Effector memory CD4-positive, alpha-beta T cell (primary cell): ENCODE results near the gene SFXN5.

Experiments used
- DNase-seq, 3 donors: peaks; one replicate each; pipeline ENCODE4 v3.0.0-alpha.2; 2020
- H3K27ac ChIP-seq: 2 replicates; pipeline ENCODE4 v1.7.0; 2013; ENCODE audit warnings: mild to moderate bottlenecking, low read length, moderate library complexity; ENCODE audit not compliant: insufficient read depth, poor library complexity, severe bottlenecking
- H3K27me3 ChIP-seq: replicated peaks from 2 replicates; pipeline ENCODE4 v1.7.0; 2013; ENCODE audit warnings: mild to moderate bottlenecking, low read length; ENCODE audit not compliant: insufficient read depth, control insufficient read depth, poor library complexity, severe bottlenecking
- H3K36me3 ChIP-seq: 2 replicates; pipeline ENCODE4 v1.7.0; 2013; ENCODE audit warnings: mild to moderate bottlenecking, low read length, moderate library complexity; ENCODE audit not compliant: control insufficient read depth, insufficient read depth
- H3K4me1 ChIP-seq: 2 replicates; pipeline ENCODE4 v1.7.0; 2013; ENCODE audit warnings: low read length, mild to moderate bottlenecking; ENCODE audit not compliant: control insufficient read depth, insufficient read depth, poor library complexity, severe bottlenecking
- H3K4me3 ChIP-seq: 2 replicates; pipeline ENCODE4 v1.7.0; 2013; ENCODE audit warnings: low read length, low read depth, mild to moderate bottlenecking; ENCODE audit not compliant: insufficient read depth, poor library complexity, severe bottlenecking
- H3K9me3 ChIP-seq: 2 replicates; pipeline ENCODE4 v1.7.0; 2013; ENCODE audit warnings: mild to moderate bottlenecking, low read length, moderate library complexity; ENCODE audit not compliant: control insufficient read depth

Gene SFXN5

DNA sequence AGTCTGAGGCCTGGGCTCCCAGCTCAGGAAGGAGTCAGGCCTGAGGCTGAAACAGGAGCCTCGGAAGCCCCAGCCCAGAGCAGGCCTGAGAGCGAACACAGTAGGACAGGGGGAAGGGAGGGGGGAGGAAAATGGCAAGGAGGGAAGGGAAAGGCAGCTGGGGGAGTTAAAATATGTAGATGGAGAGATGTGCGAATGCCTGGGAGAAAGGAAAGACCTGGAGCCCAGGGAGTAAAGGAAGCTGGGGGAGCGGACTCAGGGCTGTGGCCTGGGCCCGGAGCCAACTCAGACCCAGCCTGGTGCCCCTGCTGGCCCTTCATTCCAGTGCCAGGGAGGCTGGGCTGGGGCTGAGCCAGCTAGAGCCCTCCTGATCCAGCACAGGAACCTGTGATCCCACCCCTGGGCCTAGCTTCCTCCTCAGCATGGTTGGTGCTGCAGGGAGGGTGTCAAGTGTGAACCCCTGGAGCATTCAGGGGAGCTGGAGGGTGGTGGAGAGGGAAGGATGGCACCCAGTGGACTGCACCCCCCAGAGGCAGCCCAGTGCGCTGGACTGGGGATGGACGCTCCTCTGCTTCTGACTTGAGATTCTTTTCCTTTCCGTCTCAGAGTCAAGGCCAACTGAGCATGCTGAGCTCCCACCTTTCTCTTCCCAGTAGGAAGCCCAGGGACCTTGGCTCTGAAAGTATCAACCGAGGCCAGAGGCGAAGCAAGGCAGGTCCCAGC lies 107.9 kb downstream of the SFXN5 start:
- Histone ChIP-seq H3K27me3 (no peaks in the 10 kb centered on the region), H3K27ac (no peak overlapping the region), H3K9me3 (no peaks in the 10 kb centered on the region), H3K4me1 (no peaks in the 10 kb centered on the region), H3K4me3 (no peak overlapping the region), H3K36me3 (no peaks in the 10 kb centered on the region)
- no peak for DNase-seq

GRCh38 chr2:72962911-72963310 lies 108.6 kb downstream of the SFXN5 start:
- Histone ChIP-seq H3K27me3 (no peaks in the 10 kb centered on the region), H3K9me3 (no peaks in the 10 kb centered on the region), H3K27ac (no peak overlapping the region), H3K36me3 (no peaks in the 10 kb centered on the region), H3K4me1 (no peaks in the 10 kb centered on the region), H3K4me3 (no peak overlapping the region)
- no peak for DNase-seq

- no peak overlapping the region for H3K4me3 ChIP-seq
- no peaks in the 10 kb centered on the region for H3K27me3 ChIP-seq
- no peak overlapping the region for H3K27ac ChIP-seq
- no peak for DNase-seq
- H3K4me1 ChIP-seq: no peaks in the 10 kb centered on the region
- H3K9me3 ChIP-seq: no peaks in the 10 kb centered on the region
- no peaks in the 10 kb centered on the region for H3K36me3 ChIP-seq
Observed at GRCh38 chr2:72961853-72962468, 109.6 kb downstream of the SFXN5 start.

DNA sequence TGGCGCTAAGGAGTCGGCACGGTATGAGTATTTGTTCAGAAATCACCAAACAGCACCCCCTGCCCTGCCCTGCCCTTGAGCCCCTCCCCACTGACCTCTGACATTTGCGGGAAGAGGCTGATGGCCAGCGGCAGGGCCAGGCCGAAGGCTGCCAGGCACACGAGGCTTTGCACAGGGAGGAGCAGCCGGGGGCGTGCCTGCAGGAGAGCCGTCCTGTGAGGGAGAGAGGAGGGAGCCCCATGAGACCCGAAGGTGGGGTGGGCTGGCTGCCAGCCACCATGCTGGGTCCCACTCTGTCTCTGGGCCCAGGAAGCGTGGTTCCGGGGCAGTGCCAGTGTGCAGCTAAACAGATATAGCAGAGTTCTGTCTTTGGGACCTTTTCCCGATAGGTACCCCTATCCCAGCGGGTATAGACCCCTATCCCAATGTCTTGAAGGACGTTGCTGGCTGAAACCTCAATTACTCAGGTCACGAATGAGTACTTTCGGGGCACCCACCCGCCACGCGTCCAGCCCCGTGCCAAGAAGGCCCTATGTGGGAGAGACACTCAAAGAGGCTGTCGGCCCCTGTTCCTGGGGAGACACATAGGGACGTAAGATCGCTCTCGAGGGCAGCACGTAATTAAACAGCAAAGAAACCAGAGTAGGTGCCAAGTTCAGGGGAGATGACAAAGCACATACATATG lies 110.3 kb downstream of the SFXN5 start:
- H3K4me1 ChIP-seq: no peaks in the 10 kb centered on the region
- H3K36me3 ChIP-seq: no peaks in the 10 kb centered on the region
- DNase-seq: no peak

DNA sequence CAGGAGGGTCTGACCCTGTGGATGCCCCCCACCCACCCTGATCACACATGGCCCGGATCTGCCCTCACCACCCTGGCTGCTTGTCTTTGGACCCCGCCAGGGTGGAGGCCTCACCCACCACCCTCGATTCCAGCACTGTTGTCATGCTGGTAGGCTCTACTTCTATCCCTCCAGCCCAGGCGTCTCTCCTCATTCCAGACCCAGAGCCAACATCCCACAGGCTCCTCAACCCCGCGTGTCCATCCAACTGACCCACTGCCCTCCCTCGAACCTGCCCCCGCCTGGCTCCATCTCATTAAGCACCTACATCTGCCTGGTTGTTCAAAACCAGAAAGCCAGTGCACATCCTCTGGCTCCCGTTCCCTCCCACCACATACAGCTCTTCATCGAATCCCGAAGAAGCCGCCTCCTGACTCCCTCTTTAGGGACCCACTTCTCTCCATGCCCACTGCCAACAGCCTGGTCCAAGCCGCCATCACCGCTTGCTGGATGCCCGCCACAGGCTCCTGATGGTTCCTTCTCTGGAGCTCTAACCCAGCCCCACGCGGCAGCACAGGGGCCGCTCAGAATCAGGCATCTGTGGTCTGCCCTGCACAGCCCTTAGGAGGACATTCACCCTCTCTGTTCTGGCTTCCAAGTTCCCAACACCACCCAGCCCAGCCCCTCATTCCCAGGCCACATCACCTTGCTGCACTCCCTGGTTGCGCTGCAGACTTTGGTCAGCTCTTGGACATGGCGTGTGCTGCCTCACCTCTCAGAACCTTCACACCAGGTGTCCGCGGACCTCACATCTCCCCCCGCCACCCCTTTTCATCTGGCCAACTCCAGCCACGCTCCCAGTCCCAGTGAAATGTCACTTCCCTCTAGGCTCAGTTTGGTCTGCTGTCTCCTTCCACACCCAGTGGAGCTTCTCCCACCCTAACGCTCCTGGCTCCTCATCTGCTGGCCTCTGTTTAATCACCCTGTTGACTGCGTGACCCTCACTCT lies 111.2 kb downstream of the SFXN5 start:
- H3K36me3 ChIP-seq: no peaks in the 10 kb centered on the region

More for the DNA sequence above, 110.3 kb downstream of the SFXN5 start:
- H3K4me3 ChIP-seq: no peak overlapping the region
- H3K9me3 ChIP-seq: no peaks in the 10 kb centered on the region
- no peak overlapping the region for H3K27ac ChIP-seq
- no peaks in the 10 kb centered on the region for H3K27me3 ChIP-seq

DNA sequence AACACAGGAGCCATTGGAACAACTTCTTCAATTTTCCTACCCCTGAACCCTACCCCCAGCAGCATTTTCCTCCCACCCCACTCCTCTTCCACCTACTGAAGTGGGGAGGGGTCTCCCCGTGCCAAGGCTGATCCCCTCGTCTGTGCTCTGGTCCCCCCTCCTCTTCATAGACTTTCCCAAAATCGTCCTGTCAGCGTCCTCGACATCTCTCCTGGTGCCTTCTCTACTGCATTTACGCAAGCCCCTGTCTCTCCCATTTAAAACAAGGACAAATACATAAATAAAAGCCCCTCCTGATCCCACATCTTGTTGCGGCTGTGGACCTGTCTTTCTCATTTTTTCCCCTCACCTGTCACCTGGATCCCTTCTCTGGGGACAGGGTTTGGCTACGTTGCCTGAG lies 112.0 kb downstream of the SFXN5 start:
- no peak for DNase-seq
- H3K4me3 ChIP-seq: no peak overlapping the region
- H3K27ac ChIP-seq: no peak overlapping the region
- no peaks in the 10 kb centered on the region for H3K9me3 ChIP-seq
- H3K4me1 ChIP-seq: no peaks in the 10 kb centered on the region
- no peaks in the 10 kb centered on the region for H3K27me3 ChIP-seq
- H3K36me3 ChIP-seq: no peaks in the 10 kb centered on the region

More for the DNA sequence above, 111.2 kb downstream of the SFXN5 start:
- Histone ChIP-seq H3K4me1 (no peaks in the 10 kb centered on the region), H3K4me3 (no peak overlapping the region), H3K27ac (no peak overlapping the region), H3K27me3 (no peaks in the 10 kb centered on the region), H3K9me3 (no peaks in the 10 kb centered on the region)
- no peak for DNase-seq

DNA sequence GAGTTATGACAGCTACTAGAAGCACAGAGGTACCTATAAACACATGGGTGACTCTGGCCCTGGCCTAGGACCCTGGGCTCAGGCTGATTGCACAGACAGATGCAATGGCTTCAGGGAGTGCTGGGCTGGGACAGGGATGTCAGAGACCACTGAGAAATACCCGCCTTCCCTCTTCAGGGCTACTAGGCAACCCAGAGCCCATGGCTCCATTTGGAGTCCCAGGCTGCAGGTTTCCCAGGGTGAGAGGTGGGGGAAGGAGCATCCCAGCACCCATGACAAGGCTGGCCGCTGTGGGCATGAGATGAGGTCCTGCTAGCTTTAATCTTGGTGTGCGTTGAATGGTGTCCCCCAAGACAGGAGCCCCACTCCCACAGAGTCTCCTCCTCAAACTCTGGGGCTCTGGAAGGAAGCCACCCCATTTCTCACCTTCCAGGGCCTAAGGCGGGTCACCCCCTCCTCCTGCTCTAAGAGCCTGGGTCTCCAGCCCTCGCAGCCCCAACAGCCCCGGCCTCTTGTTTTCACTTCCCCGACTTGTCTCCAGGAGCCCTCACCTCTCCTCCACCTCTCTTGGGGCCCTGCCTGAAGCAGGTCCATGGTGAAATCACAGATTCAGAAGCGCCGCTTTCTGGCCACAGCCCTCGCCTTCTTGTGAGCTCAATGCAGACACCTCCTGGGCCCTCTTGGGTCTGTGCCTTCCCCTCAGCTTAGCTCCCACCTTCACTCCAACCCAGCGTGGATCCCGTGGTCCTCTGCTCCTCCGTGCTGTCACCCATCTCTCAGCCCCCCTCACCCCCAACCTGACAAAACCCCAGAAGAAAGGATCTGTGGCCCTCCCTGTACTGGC lies 112.7 kb downstream of the SFXN5 start:
- Histone ChIP-seq H3K4me1 (peaks cover 7% of the 10 kb centered on the region), H3K4me3 (no peak overlapping the region), H3K27me3 (no peaks in the 10 kb centered on the region), H3K36me3 (no peaks in the 10 kb centered on the region), H3K27ac (no peak overlapping the region), H3K9me3 (no peaks in the 10 kb centered on the region)
- no peak for DNase-seq

DNA sequence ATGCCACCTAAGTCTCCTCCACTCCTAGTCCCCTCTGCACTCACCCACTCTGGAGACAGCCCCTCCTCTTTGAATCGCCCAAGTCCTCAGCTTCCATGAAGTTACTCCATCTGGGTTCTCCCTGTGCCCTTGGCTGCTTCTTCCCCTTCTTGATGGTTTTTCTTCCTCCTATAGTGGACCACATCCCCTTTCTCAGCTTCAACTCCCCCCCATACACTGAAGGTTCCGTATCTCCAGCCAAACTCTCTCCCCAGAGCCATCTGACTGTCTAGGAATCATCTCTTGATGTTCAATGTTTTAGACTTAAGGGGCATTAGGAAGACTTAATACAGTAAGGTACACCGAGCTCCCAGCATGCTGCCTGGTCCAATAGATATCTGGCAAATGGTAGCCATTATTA lies 114.6 kb downstream of the SFXN5 start:
- no peaks in the 10 kb centered on the region for H3K27me3 ChIP-seq
- no peak for DNase-seq
- H3K4me3 ChIP-seq: no peak overlapping the region
- peaks cover 10% of the 10 kb centered on the region for H3K4me1 ChIP-seq
- no peak overlapping the region for H3K27ac ChIP-seq
- no peaks in the 10 kb centered on the region for H3K36me3 ChIP-seq
- H3K9me3 ChIP-seq: no peaks in the 10 kb centered on the region

- Histone ChIP-seq H3K4me3 (no peak overlapping the region), H3K27ac (no peak overlapping the region), H3K36me3 (no peaks in the 10 kb centered on the region), H3K27me3 (no peaks in the 10 kb centered on the region), H3K4me1 (peaks cover 10% of the 10 kb centered on the region), H3K9me3 (no peaks in the 10 kb centered on the region)
- DNase-seq: no peak
Observed at GRCh38 chr2:72956050-72956395, 115.5 kb downstream of the SFXN5 start.
